Right lobe of liver (tissue), 4 donors: Measurements from ENCODE around the gene CDC40.

Source experiments
- POLR2A ChIP-seq: fragments of 450-650 bp; IDR thresholded peaks from one replicate; pipeline ENCODE4 v1.6.1; 2017; ENCODE audit warnings: antibody characterized with exemption, mild to moderate bottlenecking
- TF ChIP-seq, protein P1 (sequence below), 4 donors: fragments of 200-600 bp in 3 of 4; fragments of 450-650 bp in 1 of 4; IDR thresholded peaks; one replicate each; pipeline versions ENCODE4 v1.5.1 to v1.8.0; 2016 to 2022; ENCODE audit warnings: antibody characterized with exemption in 4 of 4, mild to moderate bottlenecking in 2 of 4
- donor health status: DM: no; HTN: no; CAD: no.
- donor health status: DM: no; HTN: no; CAD: no.
- donor health status: DM: no; HTN: yes; CAD: no.

DNA sequence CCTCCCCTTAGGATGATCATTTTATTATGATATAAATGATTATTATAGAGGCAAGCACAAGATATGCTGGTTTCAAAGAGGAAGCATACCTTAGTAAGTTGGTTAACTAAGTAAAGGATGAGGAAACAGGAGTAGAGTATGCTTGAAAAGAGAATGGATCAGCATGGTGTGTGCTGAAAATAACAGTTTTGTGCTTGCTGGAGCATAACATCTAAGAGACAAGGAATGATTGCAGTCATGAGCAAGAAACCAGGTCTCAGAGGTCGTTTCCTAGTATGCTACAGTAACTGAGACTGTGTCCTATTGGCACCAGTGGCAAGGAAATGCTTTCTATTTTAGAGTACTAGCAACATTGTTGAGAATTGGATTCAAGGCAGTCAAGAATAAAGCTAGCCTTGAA is 34.1 kb downstream of the CDC40 start:
- TF ChIP-seq, protein P1, sequence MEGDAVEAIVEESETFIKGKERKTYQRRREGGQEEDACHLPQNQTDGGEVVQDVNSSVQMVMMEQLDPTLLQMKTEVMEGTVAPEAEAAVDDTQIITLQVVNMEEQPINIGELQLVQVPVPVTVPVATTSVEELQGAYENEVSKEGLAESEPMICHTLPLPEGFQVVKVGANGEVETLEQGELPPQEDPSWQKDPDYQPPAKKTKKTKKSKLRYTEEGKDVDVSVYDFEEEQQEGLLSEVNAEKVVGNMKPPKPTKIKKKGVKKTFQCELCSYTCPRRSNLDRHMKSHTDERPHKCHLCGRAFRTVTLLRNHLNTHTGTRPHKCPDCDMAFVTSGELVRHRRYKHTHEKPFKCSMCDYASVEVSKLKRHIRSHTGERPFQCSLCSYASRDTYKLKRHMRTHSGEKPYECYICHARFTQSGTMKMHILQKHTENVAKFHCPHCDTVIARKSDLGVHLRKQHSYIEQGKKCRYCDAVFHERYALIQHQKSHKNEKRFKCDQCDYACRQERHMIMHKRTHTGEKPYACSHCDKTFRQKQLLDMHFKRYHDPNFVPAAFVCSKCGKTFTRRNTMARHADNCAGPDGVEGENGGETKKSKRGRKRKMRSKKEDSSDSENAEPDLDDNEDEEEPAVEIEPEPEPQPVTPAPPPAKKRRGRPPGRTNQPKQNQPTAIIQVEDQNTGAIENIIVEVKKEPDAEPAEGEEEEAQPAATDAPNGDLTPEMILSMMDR (IDR thresholded peaks at IDR 0.05) = no peak
- no peak for TF ChIP-seq POLR2A
